HEK293 (cell line): ENCODE measurements around the gene ZFP36.

Source experiments
- BCL11A ChIP-seq: fragments of 450-650 bp; formaldehyde crosslinking; IDR thresholded peaks from 2 replicates; pipeline ENCODE4 v1.5.1; 2016; ENCODE audit warnings: low read depth, missing biosample characterization, missing genetic modification characterization
- ELK4 ChIP-seq: IDR thresholded peaks from 2 replicates; pipeline ENCODE4 v1.6.1; 2011; ENCODE audit warnings: mild to moderate bottlenecking, low read depth, low read length, borderline replicate concordance
- GLIS1 ChIP-seq: fragments of 450-650 bp; formaldehyde crosslinking; IDR thresholded peaks from 2 replicates; pipeline ENCODE4 v1.5.1; 2016; ENCODE audit warnings: missing biosample characterization, missing genetic modification characterization
- KLF7 ChIP-seq: fragments of 450-650 bp; formaldehyde crosslinking; IDR thresholded peaks from 2 replicates; pipeline ENCODE4 v1.5.1; 2016; ENCODE audit warnings: missing biosample characterization, missing genetic modification characterization, borderline replicate concordance
- MYNN ChIP-seq: fragments of 450-650 bp; formaldehyde crosslinking; IDR thresholded peaks from 2 replicates; pipeline ENCODE4 v1.5.1; 2016; ENCODE audit warnings: missing biosample characterization, missing genetic modification characterization, borderline replicate concordance
- OSR2 ChIP-seq: fragments of 450-650 bp; formaldehyde crosslinking; IDR thresholded peaks from 2 replicates; pipeline ENCODE4 v1.5.1; 2016; ENCODE audit warnings: missing biosample characterization, missing genetic modification characterization
- OVOL3 ChIP-seq: fragments of 450-650 bp; formaldehyde crosslinking; IDR thresholded peaks from 2 replicates; pipeline ENCODE4 v1.5.1; 2016; ENCODE audit warnings: missing biosample characterization, missing genetic modification characterization
- PRDM2 ChIP-seq: fragments of 450-650 bp; formaldehyde crosslinking; IDR thresholded peaks from 2 replicates; pipeline ENCODE4 v1.5.1; 2016; ENCODE audit warnings: missing biosample characterization, missing genetic modification characterization, borderline replicate concordance
- SCRT1 ChIP-seq: fragments of 450-650 bp; formaldehyde crosslinking; IDR thresholded peaks from 2 replicates; pipeline ENCODE4 v1.5.1; 2016; ENCODE audit warnings: missing biosample characterization, missing genetic modification characterization, borderline replicate concordance
- YY2 ChIP-seq: fragments of 450-650 bp; formaldehyde crosslinking; IDR thresholded peaks from 2 replicates; pipeline ENCODE4 v1.5.1; 2016; ENCODE audit warnings: missing biosample characterization, missing genetic modification characterization
- ZBTB7A ChIP-seq: fragments of 450-650 bp; formaldehyde crosslinking; IDR thresholded peaks from 2 replicates; pipeline ENCODE4 v1.5.1; 2016; ENCODE audit warnings: low read depth, missing biosample characterization, missing genetic modification characterization
- ZNF10 ChIP-seq: fragments of 450-650 bp; formaldehyde crosslinking; IDR thresholded peaks from 2 replicates; pipeline ENCODE4 v1.5.1; 2017; ENCODE audit warnings: missing biosample characterization, missing genetic modification characterization
- ZNF121 ChIP-seq: fragments of 450-650 bp; formaldehyde crosslinking; IDR thresholded peaks from 2 replicates; pipeline ENCODE4 v1.5.1; 2016; ENCODE audit warnings: missing biosample characterization, missing genetic modification characterization
- ZNF155 ChIP-seq: fragments of 450-650 bp; formaldehyde crosslinking; IDR thresholded peaks from 2 replicates; pipeline ENCODE4 v1.5.1; 2016; ENCODE audit warnings: missing biosample characterization, missing genetic modification characterization
- ZNF26 ChIP-seq: fragments of 450-650 bp; formaldehyde crosslinking; IDR thresholded peaks from 2 replicates; pipeline ENCODE4 v1.5.1; 2016; ENCODE audit warnings: missing biosample characterization, missing genetic modification characterization
- ZNF302 ChIP-seq: fragments of 450-650 bp; formaldehyde crosslinking; IDR thresholded peaks from 2 replicates; pipeline ENCODE4 v1.5.1; 2016; ENCODE audit warnings: missing biosample characterization, missing genetic modification characterization, low read depth
- ZNF335 ChIP-seq: fragments of 450-650 bp; formaldehyde crosslinking; conservative IDR thresholded peaks from 2 replicates; pipeline ENCODE4 v1.5.1; 2016; ENCODE audit warnings: missing biosample characterization, missing genetic modification characterization
- ZNF354C ChIP-seq: fragments of 450-650 bp; formaldehyde crosslinking; IDR thresholded peaks from 2 replicates; pipeline ENCODE4 v1.5.1; 2016; ENCODE audit warnings: missing biosample characterization, missing genetic modification characterization, low read depth, borderline replicate concordance
- ZNF501 ChIP-seq: fragments of 450-650 bp; formaldehyde crosslinking; IDR thresholded peaks from 2 replicates; pipeline ENCODE4 v1.5.1; 2016; ENCODE audit warnings: missing biosample characterization, missing genetic modification characterization
- ZNF518A ChIP-seq: fragments of 450-650 bp; formaldehyde crosslinking; conservative IDR thresholded peaks from 2 replicates; pipeline ENCODE4 v1.5.1; 2016; ENCODE audit warnings: low read depth, missing biosample characterization, missing genetic modification characterization
- ZNF560 ChIP-seq: fragments of 450-650 bp; formaldehyde crosslinking; IDR thresholded peaks from 2 replicates; pipeline ENCODE4 v1.5.1; 2017; ENCODE audit warnings: missing biosample characterization, missing genetic modification characterization, borderline replicate concordance
- ZNF580 ChIP-seq: fragments of 450-650 bp; formaldehyde crosslinking; IDR thresholded peaks from 2 replicates; pipeline ENCODE4 v1.5.1; 2016; ENCODE audit warnings: missing biosample characterization, missing genetic modification characterization
- ZNF639 ChIP-seq: fragments of 450-650 bp; formaldehyde crosslinking; IDR thresholded peaks from 2 replicates; pipeline ENCODE4 v1.5.1; 2016; ENCODE audit warnings: missing biosample characterization, missing genetic modification characterization

Gene ZFP36

GRCh38 chr19:39410017-39410830, 3.6 kb downstream of the ZFP36 start (continued):
- TF ChIP-seq PRDM2 (tag by site-specific recombination) (no peak), BCL11A (tag by site-specific recombination) (peak; percentile 86), KLF7 (tag by site-specific recombination) (peak; percentile 100), OSR2 (tag by site-specific recombination) (peak; percentile 39; the same call in 1 of the 2 replicates), ELK4 (no peak), MYNN (tag by site-specific recombination) (no peak), ZNF335 (tag by site-specific recombination) (peak; percentile 99), ZNF639 (tag by site-specific recombination) (peak; percentile 87), ZNF580 (peak; percentile 85), ZNF560 (tag by site-specific recombination) (no peak), ZNF518A (tag by site-specific recombination) (no peak), ZNF302 (0 out of 2 replicates have a peak, but pooled peaks have one; percentile 61), SCRT1 (no peak), ZNF354C (tag by site-specific recombination) (no peak), ZNF501 (tag by site-specific recombination) (peak; percentile 84), YY2 (tag by site-specific recombination) (peak; percentile 74; the same call in 1 of the 2 replicates), ZNF26 (tag by site-specific recombination) (no peak), OVOL3 (tag by site-specific recombination) (no peak), ZNF121 (tag by site-specific recombination) (no peak), GLIS1 (peak; percentile 44; the same call in 1 of the 2 replicates), ZBTB7A (tag by site-specific recombination) (peak; percentile 91), ZNF155 (tag by site-specific recombination) (no peak), ZNF10 (tag by site-specific recombination) (no peak; the same call in 1 of the 2 replicates)
